Suprapubic skin (tissue), 4 donors: ENCODE results near the gene DUS1L. TPM values are rescaled to one million over a fixed set of nuclear protein-coding genes. Genes with fewer than 3 reads are reported as not detected.

ENCODE experiments used
- DNase-seq, 2 donors: peaks; one replicate each; pipeline ENCODE4 v3.0.0-alpha.2; 2019; ENCODE audit warnings: low spot score in 2 of 2
- H3K27ac ChIP-seq: fragments of 200-600 bp; sonication (generic); one replicate; pipeline ENCODE4 v1.5.1; 2019
- H3K27me3 ChIP-seq: fragments of 200-600 bp; sonication (generic); one replicate; pipeline ENCODE4 v1.5.1; 2019
- H3K36me3 ChIP-seq: fragments of 200-600 bp; sonication (generic); one replicate; pipeline ENCODE4 v1.5.1; 2019
- H3K4me1 ChIP-seq: fragments of 200-600 bp; sonication (generic); one replicate; pipeline ENCODE4 v1.5.1; 2019
- H3K4me3 ChIP-seq: fragments of 200-600 bp; sonication (generic); one replicate; pipeline ENCODE4 v1.5.1; 2019; ENCODE audit warnings: mild to moderate bottlenecking
- H3K9me3 ChIP-seq: fragments of 200-600 bp; sonication (generic); one replicate; pipeline ENCODE4 v1.5.1; 2019
- EP300 ChIP-seq: sonication (generic); formaldehyde crosslinking; IDR thresholded peaks from one replicate; pipeline ENCODE4 v1.6.1; 2017; ENCODE audit warnings: antibody characterized with exemption
- POLR2A ChIP-seq, 2 donors: fragments of 450-650 bp; IDR thresholded peaks; one replicate each; pipeline ENCODE4 v1.6.1; 2017; ENCODE audit warnings: antibody characterized with exemption in 2 of 2, mild to moderate bottlenecking in 2 of 2, moderate library complexity in 2 of 2
- POLR2AphosphoS5 ChIP-seq, 3 donors: sonication (generic); formaldehyde crosslinking; IDR thresholded peaks; one replicate each; pipeline ENCODE4 v1.6.1; 2017; ENCODE audit warnings: antibody characterized with exemption in 3 of 3
- WGBS: methylation state at CpG from one replicate; pipeline ENCODE4 v1.1.5; 2018; 5-methylcytosine and 5-hydroxymethylcytosine counted together
- total RNA-seq, 4 donors: library from RNA; depleted of rRNA; stranded (reverse); fragments of >200 nt; gene quantifications; one replicate each; pipeline ENCODE4 v1.1.0, GENCODE V29; 2016
- TF ChIP-seq, protein P1 (sequence below), 2 donors: fragments of 200-600 bp in 1 of 2; fragments of 450-650 bp in 1 of 2; sonication (generic) in 1 of 2; IDR thresholded peaks; one replicate each; pipeline ENCODE4 v1.5.1; 2016 to 2019; ENCODE audit warnings: antibody characterized with exemption in 2 of 2, mild to moderate bottlenecking in 1 of 2, moderate library complexity in 1 of 2

The DUS1L gene
- total RNA-seq, 4 donors from 2014 or later = 79.3 to 176 (median 108) TPM

DNA sequence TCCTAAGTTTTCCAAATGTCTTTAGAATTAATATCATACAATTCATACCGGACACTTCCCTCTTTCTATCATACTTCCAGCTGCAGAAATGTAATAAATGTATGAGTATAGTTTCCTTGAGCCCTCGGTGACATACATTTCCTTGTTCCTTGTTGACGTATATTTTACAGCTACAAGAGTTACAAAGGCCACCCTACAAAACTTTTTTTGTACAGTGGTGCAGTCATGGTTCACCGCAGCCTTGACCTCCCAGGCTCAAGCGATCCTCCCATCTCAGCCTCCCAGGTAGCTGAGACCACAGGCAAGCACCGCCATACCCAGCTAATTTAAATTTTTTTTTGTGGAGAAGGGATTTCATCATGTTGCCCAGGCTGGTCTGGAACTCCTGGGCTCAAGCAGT, 7.2 kb upstream of the DUS1L start:
- TF ChIP-seq, protein P1, sequence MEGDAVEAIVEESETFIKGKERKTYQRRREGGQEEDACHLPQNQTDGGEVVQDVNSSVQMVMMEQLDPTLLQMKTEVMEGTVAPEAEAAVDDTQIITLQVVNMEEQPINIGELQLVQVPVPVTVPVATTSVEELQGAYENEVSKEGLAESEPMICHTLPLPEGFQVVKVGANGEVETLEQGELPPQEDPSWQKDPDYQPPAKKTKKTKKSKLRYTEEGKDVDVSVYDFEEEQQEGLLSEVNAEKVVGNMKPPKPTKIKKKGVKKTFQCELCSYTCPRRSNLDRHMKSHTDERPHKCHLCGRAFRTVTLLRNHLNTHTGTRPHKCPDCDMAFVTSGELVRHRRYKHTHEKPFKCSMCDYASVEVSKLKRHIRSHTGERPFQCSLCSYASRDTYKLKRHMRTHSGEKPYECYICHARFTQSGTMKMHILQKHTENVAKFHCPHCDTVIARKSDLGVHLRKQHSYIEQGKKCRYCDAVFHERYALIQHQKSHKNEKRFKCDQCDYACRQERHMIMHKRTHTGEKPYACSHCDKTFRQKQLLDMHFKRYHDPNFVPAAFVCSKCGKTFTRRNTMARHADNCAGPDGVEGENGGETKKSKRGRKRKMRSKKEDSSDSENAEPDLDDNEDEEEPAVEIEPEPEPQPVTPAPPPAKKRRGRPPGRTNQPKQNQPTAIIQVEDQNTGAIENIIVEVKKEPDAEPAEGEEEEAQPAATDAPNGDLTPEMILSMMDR (IDR thresholded peaks at IDR 0.05) = no peak
- TF ChIP-seq EP300 = no peak
- no peak for TF ChIP-seq POLR2AphosphoS5 (IDR thresholded peaks at IDR 0.05)
- TF ChIP-seq POLR2A (IDR thresholded peaks at IDR 0.05) = no peak

DNA sequence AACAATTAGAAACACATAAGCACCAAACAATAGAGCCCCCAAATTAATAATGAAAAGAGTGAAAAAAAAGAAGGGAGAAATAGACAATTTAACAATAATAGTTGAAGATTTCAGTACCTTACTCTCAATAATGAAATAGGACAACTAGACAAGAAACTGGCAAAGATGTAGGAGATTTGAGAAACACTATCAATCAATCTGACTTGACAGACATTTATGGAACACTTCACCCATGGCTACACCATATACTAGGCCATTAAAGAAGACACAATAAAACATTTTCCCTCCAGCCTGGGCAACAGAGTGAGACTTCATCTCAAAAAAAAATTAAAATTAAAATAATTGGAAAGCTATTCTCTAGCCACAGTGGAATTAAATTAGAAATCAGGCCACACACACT, 5.0 kb upstream of the DUS1L start:
- H3K36me3 ChIP-seq = no peaks in the 10 kb centered on the region
- H3K4me1 ChIP-seq = peaks cover 9% of the 10 kb centered on the region
- no peak overlapping the region for H3K4me3 ChIP-seq
- no peak for TF ChIP-seq EP300
- TF ChIP-seq, protein P1 (IDR thresholded peaks at IDR 0.05) = no peak
- TF ChIP-seq POLR2A (IDR thresholded peaks at IDR 0.05) = no peak
- no peak for TF ChIP-seq POLR2AphosphoS5 (IDR thresholded peaks at IDR 0.05)
- H3K27ac ChIP-seq = no peak overlapping the region
- H3K27me3 ChIP-seq = no peaks in the 10 kb centered on the region
- H3K9me3 ChIP-seq = no peaks in the 10 kb centered on the region
- no peak for DNase-seq

More for the DNA sequence above, 7.2 kb upstream of the DUS1L start:
- WGBS = 92% methylated on average over 5 of the region's 6 CpGs
- Histone ChIP-seq H3K27me3 (no peaks in the 10 kb centered on the region), H3K4me3 (no peak overlapping the region), H3K27ac (no peak overlapping the region), H3K4me1 (no peaks in the 10 kb centered on the region), H3K36me3 (no peaks in the 10 kb centered on the region), H3K9me3 (no peaks in the 10 kb centered on the region)
- no peak for DNase-seq

DNA sequence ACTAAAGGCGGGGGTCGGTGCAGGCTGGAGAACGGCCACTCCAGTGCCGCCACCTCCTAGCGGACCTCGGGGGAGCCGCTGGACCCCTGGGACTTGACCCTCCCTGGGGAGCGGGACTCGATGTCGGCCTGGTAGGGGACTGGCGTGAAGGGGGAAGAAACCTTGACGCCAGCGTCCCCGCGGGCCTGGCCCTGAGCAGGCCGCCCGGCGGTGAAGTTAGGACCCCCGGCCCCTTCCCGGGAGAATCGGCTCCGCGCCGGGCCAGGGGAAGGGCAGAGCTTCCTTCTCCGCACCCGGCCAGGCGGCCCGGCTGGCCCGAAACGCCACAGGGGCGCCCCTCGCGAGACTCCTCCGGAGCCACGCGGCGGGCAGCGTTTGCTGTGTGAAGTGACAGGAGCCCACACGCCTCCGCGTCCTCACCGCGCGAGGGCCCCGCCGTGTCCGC, 389 bp downstream of the DUS1L start:
- peaks cover 37% of the 10 kb centered on the region for H3K36me3 ChIP-seq
- peaks cover 38% of the 10 kb centered on the region for H3K4me1 ChIP-seq
- TF ChIP-seq EP300 (no peak), POLR2A (IDR thresholded peaks at IDR 0.05) (no peak)
- TF ChIP-seq, protein P1 (IDR thresholded peaks at IDR 0.05) = no peak
- H3K9me3 ChIP-seq = no peaks in the 10 kb centered on the region
- H3K27ac ChIP-seq = peak overlapping the region; percentile 85
- DNase-seq = no peak
- 0% methylated on average over 12 of the region's 47 CpGs for WGBS
- peak overlapping the region; percentile 96 for H3K4me3 ChIP-seq
- no peaks in the 10 kb centered on the region for H3K27me3 ChIP-seq

GRCh38 chr17:82064433-82065192, 991 bp downstream of the DUS1L start:
- H3K36me3 ChIP-seq = peaks cover 43% of the 10 kb centered on the region
- DNase-seq = no peak
- peak overlapping the region; percentile 96 for H3K4me3 ChIP-seq
- 12% methylated on average over 7 of the region's 36 CpGs for WGBS
- H3K27ac ChIP-seq = peak overlapping the region; percentile 85
- H3K4me1 ChIP-seq = peaks cover 38% of the 10 kb centered on the region
- H3K27me3 ChIP-seq = no peaks in the 10 kb centered on the region
- no peak for TF ChIP-seq POLR2AphosphoS5 (IDR thresholded peaks at IDR 0.05)
- TF ChIP-seq, protein P1 (IDR thresholded peaks at IDR 0.05) = no peak
- no peaks in the 10 kb centered on the region for H3K9me3 ChIP-seq

- peaks cover 52% of the 10 kb centered on the region for H3K36me3 ChIP-seq
- H3K4me3 ChIP-seq = peak overlapping the region; percentile 96
- WGBS = 75% methylated on average over 11 of the region's 20 CpGs
- TF ChIP-seq, protein P1 (IDR thresholded peaks at IDR 0.05) = no peak
- TF ChIP-seq POLR2AphosphoS5 (IDR thresholded peaks at IDR 0.05) (no peak), POLR2A (IDR thresholded peaks at IDR 0.05) (no peak)
- H3K27ac ChIP-seq = peak overlapping the region; percentile 11
- no peaks in the 10 kb centered on the region for H3K9me3 ChIP-seq
- peaks cover 38% of the 10 kb centered on the region for H3K4me1 ChIP-seq
- no peaks in the 10 kb centered on the region for H3K27me3 ChIP-seq
- DNase-seq = no peak
Measured at GRCh38 chr17:82063424-82064415, 1.9 kb downstream of the DUS1L start.
